ENCODE results near the gene YIF1B.

Gene YIF1B

DNA sequence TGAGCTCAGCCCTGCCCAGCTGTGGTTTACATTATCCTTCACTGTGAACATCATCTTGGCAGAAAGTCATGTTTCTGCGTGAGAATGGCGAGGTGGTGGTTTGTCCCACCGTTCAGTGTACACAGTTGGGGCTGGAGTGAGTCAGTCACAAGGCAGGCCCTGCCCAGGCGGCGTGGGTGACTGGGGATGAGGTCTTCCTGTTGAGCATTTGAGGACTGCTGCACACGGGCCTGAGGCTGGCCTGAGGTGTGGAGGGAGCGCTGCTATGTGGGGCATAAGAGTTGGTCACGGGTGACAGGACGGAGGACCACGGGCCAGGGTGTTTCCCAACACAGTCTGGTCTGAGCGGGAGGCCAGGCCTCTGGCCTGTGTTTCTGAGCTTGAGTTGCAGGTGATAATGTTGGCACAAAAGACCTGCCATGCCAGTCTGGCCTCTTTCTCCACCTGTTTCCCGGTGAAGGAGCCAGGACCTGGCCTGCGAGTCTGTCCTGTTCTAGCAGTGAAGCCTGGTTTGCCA is 25.1 kb downstream of the YIF1B start:
- no peak for DNase-seq
- H3K4me3 ChIP-seq (ENCODE audit: insufficient read depth, low read depth, low read length, poor library complexity, severe bottlenecking) = no peak overlapping the region
- peaks cover 26% of the 10 kb centered on the region for H3K36me3 ChIP-seq (ENCODE audit: control insufficient read depth, insufficient read depth, low read length)
- H3K27me3 ChIP-seq (replicated peaks; ENCODE audit: control insufficient read depth, insufficient read depth, low read length, poor library complexity, severe bottlenecking) = no peaks in the 10 kb centered on the region
- no peak overlapping the region for H3K27ac ChIP-seq (ENCODE audit: insufficient read depth, low read length, poor library complexity, severe bottlenecking)
- no peaks in the 10 kb centered on the region for H3K9me3 ChIP-seq (ENCODE audit: control insufficient read depth, low read length)
- no peaks in the 10 kb centered on the region for H3K4me1 ChIP-seq (ENCODE audit: control insufficient read depth, insufficient read depth, low read length, poor library complexity, severe bottlenecking)

- no peak for DNase-seq
- Histone ChIP-seq H3K27me3 (replicated peaks; ENCODE audit: control insufficient read depth, insufficient read depth, low read length, poor library complexity, severe bottlenecking) (no peaks in the 10 kb centered on the region), H3K4me3 (ENCODE audit: insufficient read depth, low read depth, low read length, poor library complexity, severe bottlenecking) (no peak overlapping the region), H3K9me3 (ENCODE audit: control insufficient read depth, low read length) (no peaks in the 10 kb centered on the region), H3K27ac (ENCODE audit: insufficient read depth, low read length, poor library complexity, severe bottlenecking) (no peak overlapping the region), H3K36me3 (ENCODE audit: control insufficient read depth, insufficient read depth, low read length) (peaks cover 30% of the 10 kb centered on the region), H3K4me1 (ENCODE audit: control insufficient read depth, insufficient read depth, low read length, poor library complexity, severe bottlenecking) (no peaks in the 10 kb centered on the region)
These were observed 25.8 kb downstream of the YIF1B start for GRCh38 chr19:38289955-38290354.

DNA sequence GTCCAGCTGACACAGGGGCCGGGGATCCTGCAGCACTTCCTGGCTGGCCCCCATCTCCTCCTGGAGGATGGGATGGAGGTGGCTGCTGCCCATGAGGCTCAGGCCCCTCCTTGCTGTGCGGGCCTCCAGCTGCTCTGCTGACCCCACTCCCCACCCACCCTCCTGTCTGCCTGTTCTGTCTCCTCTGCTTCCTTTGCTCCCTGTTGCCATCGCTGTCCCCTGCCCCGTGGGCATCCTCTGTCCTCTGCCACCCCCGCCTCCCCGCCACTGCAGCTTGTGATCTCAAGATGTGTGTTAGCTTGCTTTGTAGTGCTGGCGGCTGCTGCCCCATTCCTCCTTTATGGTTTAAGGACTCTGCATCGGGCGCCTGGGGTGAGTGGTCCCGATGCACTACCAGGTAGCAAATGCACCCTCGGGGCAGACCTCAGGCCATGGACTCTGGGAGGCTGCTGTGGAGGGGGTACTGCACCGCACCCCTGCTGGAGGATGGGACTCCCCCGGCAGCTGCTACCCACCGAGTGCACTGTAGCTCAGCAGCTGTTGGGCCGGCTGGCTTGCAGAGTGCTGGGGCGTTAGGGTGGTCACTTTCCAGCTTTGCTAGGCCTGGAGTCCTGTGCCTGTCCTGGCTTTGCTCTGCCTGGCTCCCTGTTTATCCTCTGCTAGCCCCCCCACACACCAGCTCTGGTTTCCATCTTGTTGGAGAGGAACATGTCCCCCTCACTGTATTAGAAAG is 27.5 kb downstream of the YIF1B start:
- H3K4me3 ChIP-seq (ENCODE audit: insufficient read depth, low read depth, low read length, poor library complexity, severe bottlenecking) = no peak overlapping the region
- no peaks in the 10 kb centered on the region for H3K9me3 ChIP-seq (ENCODE audit: control insufficient read depth, low read length)
- no peak for DNase-seq
- H3K27ac ChIP-seq (ENCODE audit: insufficient read depth, low read length, poor library complexity, severe bottlenecking) = no peak overlapping the region
- peaks cover 35% of the 10 kb centered on the region for H3K36me3 ChIP-seq (ENCODE audit: control insufficient read depth, insufficient read depth, low read length)
- H3K4me1 ChIP-seq (ENCODE audit: control insufficient read depth, insufficient read depth, low read length, poor library complexity, severe bottlenecking) = no peaks in the 10 kb centered on the region
- H3K27me3 ChIP-seq (replicated peaks; ENCODE audit: control insufficient read depth, insufficient read depth, low read length, poor library complexity, severe bottlenecking) = no peaks in the 10 kb centered on the region

- peaks cover 34% of the 10 kb centered on the region for H3K36me3 ChIP-seq (ENCODE audit: control insufficient read depth, insufficient read depth, low read length)
- H3K27ac ChIP-seq (ENCODE audit: insufficient read depth, low read length, poor library complexity, severe bottlenecking) = no peak overlapping the region
- no peak for DNase-seq
- H3K4me1 ChIP-seq (ENCODE audit: control insufficient read depth, insufficient read depth, low read length, poor library complexity, severe bottlenecking) = no peaks in the 10 kb centered on the region
- H3K27me3 ChIP-seq (replicated peaks; ENCODE audit: control insufficient read depth, insufficient read depth, low read length, poor library complexity, severe bottlenecking) = no peaks in the 10 kb centered on the region
- H3K4me3 ChIP-seq (ENCODE audit: insufficient read depth, low read depth, low read length, poor library complexity, severe bottlenecking) = no peak overlapping the region
- H3K9me3 ChIP-seq (ENCODE audit: control insufficient read depth, low read length) = no peaks in the 10 kb centered on the region
These were observed 28.1 kb downstream of the YIF1B start for GRCh38 chr19:38287604-38288003.

DNA sequence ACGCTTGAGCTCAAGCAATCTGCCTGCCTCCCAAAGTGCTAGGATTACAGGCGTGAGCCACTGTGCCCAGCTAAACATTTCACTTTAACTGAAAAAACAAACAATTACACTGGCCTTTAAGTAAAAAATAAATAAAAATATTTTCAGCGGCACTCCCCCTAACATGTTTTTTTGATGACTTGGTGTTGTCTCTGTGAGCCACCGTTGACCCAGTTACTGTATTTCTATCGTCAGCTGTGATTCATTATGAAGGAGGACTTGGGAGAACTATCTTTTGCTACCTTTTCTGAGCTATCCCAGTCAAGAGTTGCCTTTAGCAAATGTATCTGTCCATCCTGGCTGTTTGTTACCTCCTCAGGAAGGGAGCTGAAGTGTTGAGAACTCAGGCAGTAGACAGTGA is 30.2 kb downstream of the YIF1B start:
- Histone ChIP-seq H3K4me1 (ENCODE audit: control insufficient read depth, insufficient read depth, low read length, poor library complexity, severe bottlenecking) (no peaks in the 10 kb centered on the region), H3K27me3 (replicated peaks; ENCODE audit: control insufficient read depth, insufficient read depth, low read length, poor library complexity, severe bottlenecking) (no peaks in the 10 kb centered on the region), H3K4me3 (ENCODE audit: insufficient read depth, low read depth, low read length, poor library complexity, severe bottlenecking) (no peak overlapping the region), H3K9me3 (ENCODE audit: control insufficient read depth, low read length) (no peaks in the 10 kb centered on the region), H3K36me3 (ENCODE audit: control insufficient read depth, insufficient read depth, low read length) (peaks cover 19% of the 10 kb centered on the region), H3K27ac (ENCODE audit: insufficient read depth, low read length, poor library complexity, severe bottlenecking) (no peak overlapping the region)
- DNase-seq = no peak

DNA sequence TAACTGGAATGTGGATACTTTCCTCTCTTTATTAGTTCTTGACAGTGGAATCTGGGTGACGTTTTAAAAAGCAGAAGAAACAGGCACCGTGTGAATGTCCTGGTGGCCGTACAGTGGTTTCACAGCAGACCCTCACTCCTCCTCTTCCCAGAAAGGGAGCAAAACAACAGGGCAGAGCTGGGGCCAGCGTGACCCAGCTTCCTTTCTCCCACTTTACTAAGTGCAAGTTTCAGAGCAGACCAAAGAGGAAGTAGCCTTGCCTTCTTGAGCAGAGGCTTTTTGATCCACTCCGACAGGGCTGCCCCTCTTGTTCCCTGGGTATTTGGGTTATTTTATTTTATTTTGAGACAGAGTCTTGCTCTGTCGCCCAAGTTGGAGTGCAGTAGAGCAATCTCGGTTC is 31.3 kb downstream of the YIF1B start:
- no peak overlapping the region for H3K4me3 ChIP-seq (ENCODE audit: insufficient read depth, low read depth, low read length, poor library complexity, severe bottlenecking)
- no peak for DNase-seq
- no peak overlapping the region for H3K27ac ChIP-seq (ENCODE audit: insufficient read depth, low read length, poor library complexity, severe bottlenecking)
- H3K9me3 ChIP-seq (ENCODE audit: control insufficient read depth, low read length) = no peaks in the 10 kb centered on the region
- peaks cover 14% of the 10 kb centered on the region for H3K36me3 ChIP-seq (ENCODE audit: control insufficient read depth, insufficient read depth, low read length)
- no peaks in the 10 kb centered on the region for H3K4me1 ChIP-seq (ENCODE audit: control insufficient read depth, insufficient read depth, low read length, poor library complexity, severe bottlenecking)
- H3K27me3 ChIP-seq (replicated peaks; ENCODE audit: control insufficient read depth, insufficient read depth, low read length, poor library complexity, severe bottlenecking) = no peaks in the 10 kb centered on the region

DNA sequence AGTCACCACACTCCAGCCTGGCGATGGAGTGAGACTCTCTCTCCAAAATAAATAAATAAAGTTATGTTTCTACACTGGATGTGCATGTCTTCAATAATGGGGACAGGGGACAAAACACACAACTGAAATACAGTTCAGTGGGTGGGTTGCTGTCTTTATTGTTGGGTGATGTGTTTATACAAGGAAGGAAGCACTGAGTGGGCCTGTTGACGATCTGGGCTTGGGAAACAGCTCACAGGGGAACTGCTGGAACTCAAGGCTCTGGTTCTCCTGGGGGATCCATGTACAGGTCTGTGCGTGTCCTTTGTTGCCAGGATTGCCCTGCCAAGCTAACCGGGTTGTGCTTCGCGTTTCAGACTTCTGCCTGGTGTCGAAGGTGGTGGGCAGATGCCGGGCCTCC is 32.5 kb downstream of the YIF1B start:
- no peaks in the 10 kb centered on the region for H3K27me3 ChIP-seq (replicated peaks; ENCODE audit: control insufficient read depth, insufficient read depth, low read length, poor library complexity, severe bottlenecking)
- no peak for DNase-seq
- H3K4me1 ChIP-seq (ENCODE audit: control insufficient read depth, insufficient read depth, low read length, poor library complexity, severe bottlenecking) = no peaks in the 10 kb centered on the region
- H3K4me3 ChIP-seq (ENCODE audit: insufficient read depth, low read depth, low read length, poor library complexity, severe bottlenecking) = no peak overlapping the region
- H3K36me3 ChIP-seq (ENCODE audit: control insufficient read depth, insufficient read depth, low read length) = peaks cover 12% of the 10 kb centered on the region
- no peak overlapping the region for H3K27ac ChIP-seq (ENCODE audit: insufficient read depth, low read length, poor library complexity, severe bottlenecking)
- H3K9me3 ChIP-seq (ENCODE audit: control insufficient read depth, low read length) = no peaks in the 10 kb centered on the region

- H3K4me1 ChIP-seq (ENCODE audit: control insufficient read depth, insufficient read depth, low read length, poor library complexity, severe bottlenecking) = no peaks in the 10 kb centered on the region
- peaks cover 9% of the 10 kb centered on the region for H3K36me3 ChIP-seq (ENCODE audit: control insufficient read depth, insufficient read depth, low read length)
- H3K4me3 ChIP-seq (ENCODE audit: insufficient read depth, low read depth, low read length, poor library complexity, severe bottlenecking) = no peak overlapping the region
- DNase-seq = no peak
- H3K27ac ChIP-seq (ENCODE audit: insufficient read depth, low read length, poor library complexity, severe bottlenecking) = no peak overlapping the region
- H3K27me3 ChIP-seq (replicated peaks; ENCODE audit: control insufficient read depth, insufficient read depth, low read length, poor library complexity, severe bottlenecking) = no peaks in the 10 kb centered on the region
- no peaks in the 10 kb centered on the region for H3K9me3 ChIP-seq (ENCODE audit: control insufficient read depth, low read length)
These were observed 33.8 kb downstream of the YIF1B start for GRCh38 chr19:38281811-38282566.

DNA sequence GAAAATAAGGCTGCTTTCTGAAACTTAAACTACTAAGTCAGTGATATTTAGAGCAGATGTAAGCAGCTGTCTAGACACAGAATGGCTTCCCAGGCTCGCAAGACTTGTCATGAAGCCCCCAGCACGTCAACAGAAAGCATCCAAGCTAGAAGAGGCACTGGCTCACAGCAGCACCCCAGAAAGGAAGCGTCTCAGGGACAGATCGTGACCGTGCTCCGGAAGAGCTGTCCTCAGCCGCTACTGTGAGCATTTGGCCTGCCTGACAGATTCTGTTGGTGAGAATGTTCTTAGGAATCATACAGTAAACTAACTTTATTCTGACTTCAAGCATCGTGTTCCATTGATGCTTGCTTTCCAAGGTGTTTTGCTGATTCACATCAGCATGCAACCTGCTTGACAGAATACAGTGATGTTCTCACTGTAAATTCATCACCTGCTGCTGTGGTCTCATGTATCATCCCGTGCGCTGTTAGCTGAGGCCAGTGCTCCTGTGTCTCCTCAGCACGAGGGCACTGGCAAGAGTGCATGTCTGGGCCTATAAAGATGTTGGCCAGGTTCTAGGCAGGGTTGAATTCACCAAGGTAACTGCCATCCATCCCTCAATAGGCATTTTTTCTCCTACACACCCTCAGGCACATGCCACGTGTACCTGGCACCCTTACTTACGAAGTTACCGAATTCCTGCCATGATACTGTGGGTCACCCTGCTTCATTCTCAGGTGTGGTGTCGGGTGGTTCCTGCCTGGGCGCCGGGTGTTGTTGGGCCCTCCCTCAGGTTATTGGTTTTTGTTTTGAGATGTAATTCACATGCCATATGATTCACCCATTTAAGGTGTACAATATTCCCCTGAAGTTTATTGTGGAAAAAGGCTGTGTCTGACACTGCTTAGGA is 35.5 kb downstream of the YIF1B start:
- H3K27me3 ChIP-seq (replicated peaks; ENCODE audit: control insufficient read depth, insufficient read depth, low read length, poor library complexity, severe bottlenecking) = no peaks in the 10 kb centered on the region
- no peak overlapping the region for H3K4me3 ChIP-seq (ENCODE audit: insufficient read depth, low read depth, low read length, poor library complexity, severe bottlenecking)
- H3K27ac ChIP-seq (ENCODE audit: insufficient read depth, low read length, poor library complexity, severe bottlenecking) = no peak overlapping the region
- DNase-seq = no peak
- H3K9me3 ChIP-seq (ENCODE audit: control insufficient read depth, low read length) = no peaks in the 10 kb centered on the region
- peaks cover 8% of the 10 kb centered on the region for H3K36me3 ChIP-seq (ENCODE audit: control insufficient read depth, insufficient read depth, low read length)
- no peaks in the 10 kb centered on the region for H3K4me1 ChIP-seq (ENCODE audit: control insufficient read depth, insufficient read depth, low read length, poor library complexity, severe bottlenecking)
